Ishikawa (cell line): ENCODE measurements around the gene LAX1.

ENCODE experiments used
- CEBPB ChIP-seq: IDR thresholded peaks from 2 replicates; pipeline ENCODE4 v1.6.1; 2012
- CREB1 ChIP-seq: IDR thresholded peaks from 2 replicates; pipeline ENCODE4 v1.6.1; 2012; ENCODE audit warnings: low read depth
- EGR1 ChIP-seq: IDR thresholded peaks from 2 replicates; pipeline ENCODE4 v1.6.1; 2012
- EP300 ChIP-seq: IDR thresholded peaks from 2 replicates; pipeline ENCODE4 v1.6.1; 2012; ENCODE audit warnings: borderline replicate concordance
- FOXM1 ChIP-seq: IDR thresholded peaks from 2 replicates; pipeline ENCODE4 v1.6.1; 2012; ENCODE audit warnings: low read depth, borderline replicate concordance
- NFIC ChIP-seq: IDR thresholded peaks from 2 replicates; pipeline ENCODE4 v1.6.1; 2012
- RAD21 ChIP-seq: IDR thresholded peaks from 2 replicates; pipeline ENCODE4 v1.6.1; 2012; ENCODE audit warnings: low read depth
- TAF1 ChIP-seq: IDR thresholded peaks from 2 replicates; pipeline ENCODE4 v1.6.1; 2012; ENCODE audit warnings: low read depth, mild to moderate bottlenecking
- TCF12 ChIP-seq: IDR thresholded peaks from 2 replicates; pipeline ENCODE4 v1.6.1; 2012; ENCODE audit warnings: low read depth
- TEAD4 ChIP-seq: IDR thresholded peaks from 2 replicates; pipeline ENCODE4 v1.6.1; 2012
- USF1 ChIP-seq: IDR thresholded peaks from 2 replicates; pipeline ENCODE4 v1.6.1; 2012
- YY1 ChIP-seq: IDR thresholded peaks from 2 replicates; pipeline ENCODE4 v1.6.1; 2012; ENCODE audit warnings: low read depth
- ZBTB7A ChIP-seq: IDR thresholded peaks from 2 replicates; pipeline ENCODE4 v1.6.1; 2012; ENCODE audit warnings: low read depth
- TF ChIP-seq, protein P1 (sequence below): IDR thresholded peaks from 2 replicates; pipeline ENCODE4 v1.6.1; 2012; ENCODE audit warnings: low read depth, mild to moderate bottlenecking
- TF ChIP-seq, protein P2 (sequence below): IDR thresholded peaks from 2 replicates; pipeline ENCODE4 v1.6.1; 2012

LAX1 gene

GRCh38 chr1:203751051-203751450 lies 13.9 kb upstream of the LAX1 start:
- TF ChIP-seq TAF1: no peak
- no peak for TF ChIP-seq CEBPB
- TF ChIP-seq ZBTB7A: no peak
- TF ChIP-seq CREB1: no peak
- no peak for TF ChIP-seq YY1
- TF ChIP-seq NFIC: no peak
- TF ChIP-seq RAD21: no peak
- TF ChIP-seq, protein P1, sequence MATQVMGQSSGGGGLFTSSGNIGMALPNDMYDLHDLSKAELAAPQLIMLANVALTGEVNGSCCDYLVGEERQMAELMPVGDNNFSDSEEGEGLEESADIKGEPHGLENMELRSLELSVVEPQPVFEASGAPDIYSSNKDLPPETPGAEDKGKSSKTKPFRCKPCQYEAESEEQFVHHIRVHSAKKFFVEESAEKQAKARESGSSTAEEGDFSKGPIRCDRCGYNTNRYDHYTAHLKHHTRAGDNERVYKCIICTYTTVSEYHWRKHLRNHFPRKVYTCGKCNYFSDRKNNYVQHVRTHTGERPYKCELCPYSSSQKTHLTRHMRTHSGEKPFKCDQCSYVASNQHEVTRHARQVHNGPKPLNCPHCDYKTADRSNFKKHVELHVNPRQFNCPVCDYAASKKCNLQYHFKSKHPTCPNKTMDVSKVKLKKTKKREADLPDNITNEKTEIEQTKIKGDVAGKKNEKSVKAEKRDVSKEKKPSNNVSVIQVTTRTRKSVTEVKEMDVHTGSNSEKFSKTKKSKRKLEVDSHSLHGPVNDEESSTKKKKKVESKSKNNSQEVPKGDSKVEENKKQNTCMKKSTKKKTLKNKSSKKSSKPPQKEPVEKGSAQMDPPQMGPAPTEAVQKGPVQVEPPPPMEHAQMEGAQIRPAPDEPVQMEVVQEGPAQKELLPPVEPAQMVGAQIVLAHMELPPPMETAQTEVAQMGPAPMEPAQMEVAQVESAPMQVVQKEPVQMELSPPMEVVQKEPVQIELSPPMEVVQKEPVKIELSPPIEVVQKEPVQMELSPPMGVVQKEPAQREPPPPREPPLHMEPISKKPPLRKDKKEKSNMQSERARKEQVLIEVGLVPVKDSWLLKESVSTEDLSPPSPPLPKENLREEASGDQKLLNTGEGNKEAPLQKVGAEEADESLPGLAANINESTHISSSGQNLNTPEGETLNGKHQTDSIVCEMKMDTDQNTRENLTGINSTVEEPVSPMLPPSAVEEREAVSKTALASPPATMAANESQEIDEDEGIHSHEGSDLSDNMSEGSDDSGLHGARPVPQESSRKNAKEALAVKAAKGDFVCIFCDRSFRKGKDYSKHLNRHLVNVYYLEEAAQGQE: no peak
- no peak for TF ChIP-seq USF1

DNA sequence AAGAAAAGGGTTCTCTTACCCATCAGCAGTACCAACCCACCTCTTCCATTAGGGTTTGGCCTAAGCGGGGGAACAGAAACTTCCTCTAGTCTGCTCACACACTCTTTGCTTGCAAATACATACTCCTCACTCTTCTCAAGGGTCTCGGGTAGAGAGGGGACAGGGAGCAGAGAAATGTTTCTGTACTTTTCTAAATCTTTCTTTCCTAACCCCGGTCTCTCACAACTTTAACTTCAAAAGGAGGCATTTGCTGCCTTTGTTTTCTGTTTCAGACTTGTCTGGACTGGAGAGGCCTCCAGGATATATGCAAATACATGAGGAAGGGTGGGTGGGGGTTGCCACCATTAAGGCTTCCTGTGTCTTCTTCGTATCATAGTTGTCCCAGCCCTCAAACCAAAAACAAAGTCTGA lies 10.5 kb upstream of the LAX1 start:
- TF ChIP-seq CREB1 (no peak), TEAD4 (no peak), USF1 (no peak)
- TF ChIP-seq, protein P1: no peak

GRCh38 chr1:203756036-203756435 lies 8.9 kb upstream of the LAX1 start:
- TF ChIP-seq TEAD4 (no peak), EGR1 (no peak), YY1 (no peak), TCF12 (no peak), EP300 (no peak), CREB1 (no peak), CEBPB (no peak), USF1 (no peak), TAF1 (no peak)
- TF ChIP-seq, protein P2, sequence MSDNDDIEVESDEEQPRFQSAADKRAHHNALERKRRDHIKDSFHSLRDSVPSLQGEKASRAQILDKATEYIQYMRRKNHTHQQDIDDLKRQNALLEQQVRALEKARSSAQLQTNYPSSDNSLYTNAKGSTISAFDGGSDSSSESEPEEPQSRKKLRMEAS: no peak
- TF ChIP-seq, protein P1: no peak

DNA sequence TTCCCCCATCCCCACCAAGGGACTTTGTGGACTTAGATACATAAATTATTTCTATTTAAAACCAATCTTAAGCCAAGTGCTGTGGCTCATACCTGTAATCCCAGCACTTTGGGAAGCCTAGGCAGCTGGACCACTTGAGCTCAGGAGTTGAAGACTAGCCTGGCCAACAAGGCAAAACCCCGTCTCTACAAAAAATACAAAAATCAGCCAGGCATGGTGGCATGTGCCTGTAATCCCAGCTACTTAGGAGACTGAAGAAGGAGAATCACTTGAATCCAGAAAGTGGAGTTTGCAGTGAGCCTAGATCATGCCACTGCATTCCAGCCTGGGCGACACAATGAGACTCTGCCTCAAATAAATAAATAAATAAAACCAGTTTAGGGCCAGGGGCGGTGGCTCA lies 4.5 kb upstream of the LAX1 start:
- no peak for TF ChIP-seq EGR1
- TF ChIP-seq TEAD4: no peak
- no peak for TF ChIP-seq FOXM1
- TF ChIP-seq, protein P1: no peak
